HG02981 (cell line): ENCODE results near the gene PSMB7.

Source experiments
- ATAC-seq: cut with Tn5 transposase; IDR thresholded peaks from one replicate; pipeline ENCODE4 v1.9.1; 2021; ENCODE audit warnings: mild to moderate bottlenecking, moderate library complexity; ENCODE audit not compliant: unreplicated experiment

The PSMB7 gene

GRCh38 chr9:124304285-124304684 lies 111.0 kb downstream of the PSMB7 start:
- no peak for ATAC-seq

- no peak for ATAC-seq
Observed at GRCh38 chr9:124303762-124304161, 111.5 kb downstream of the PSMB7 start.
